CD4-positive, alpha-beta T cell treated with Interleukin-2 at 100 ng/mL for 4 hours (primary cell): ENCODE measurements around the gene PABPN1L.

Source experiments
- DNase-seq: peaks from one replicate; pipeline ENCODE4 v3.0.0-alpha.2; 2020; ENCODE audit warnings: low spot score

The PABPN1L gene

GRCh38 chr16:88868974-88869672 lies 2.7 kb upstream of the PABPN1L start:
- DNase-seq: no peak

GRCh38 chr16:88867581-88868246 lies 1.3 kb upstream of the PABPN1L start:
- no peak for DNase-seq

- no peak for DNase-seq
Measured at GRCh38 chr16:88865742-88866141, 718 bp downstream of the PABPN1L start.

GRCh38 chr16:88865310-88865709 lies 1.1 kb downstream of the PABPN1L start:
- no peak for DNase-seq

- no peak for DNase-seq
Measured at GRCh38 chr16:88864521-88864920, 1.9 kb downstream of the PABPN1L start.

GRCh38 chr16:88864099-88864498 lies 2.4 kb downstream of the PABPN1L start:
- DNase-seq: no peak

GRCh38 chr16:88863426-88863825 lies 3.0 kb downstream of the PABPN1L start:
- no peak for DNase-seq

GRCh38 chr16:88862968-88863367 lies 3.5 kb downstream of the PABPN1L start:
- DNase-seq: no peak

- no peak for DNase-seq
Measured at GRCh38 chr16:88861359-88861758, 5.1 kb downstream of the PABPN1L start.

GRCh38 chr16:88859381-88860091 lies 6.9 kb downstream of the PABPN1L start:
- no peak for DNase-seq

- DNase-seq: peak; percentile 78
Measured at GRCh38 chr16:88857728-88858339, 8.6 kb downstream of the PABPN1L start.

GRCh38 chr16:88856828-88857727 lies 9.4 kb downstream of the PABPN1L start, which contains the start of the genes GALNS and TRAPPC2L:
TSS of gene GALNS (minus strand) at chr16:88856947. CDS start at chr16:88856877, 70 bp downstream.
TSS of gene TRAPPC2L (plus strand) at chr16:88857127. CDS start at chr16:88857151, 24 bp downstream.
- peak; percentile 97 for DNase-seq

GRCh38 chr16:88856122-88856827 lies 10.2 kb downstream of the PABPN1L start:
- DNase-seq: no peak

- DNase-seq: no peak
Measured at GRCh38 chr16:88855736-88856121, 10.7 kb downstream of the PABPN1L start.

- DNase-seq: no peak
Measured at GRCh38 chr16:88855176-88855575, 11.3 kb downstream of the PABPN1L start.

- peak; percentile 7 for DNase-seq
Measured at GRCh38 chr16:88854306-88855111, 12.0 kb downstream of the PABPN1L start.

- no peak for DNase-seq
Measured at GRCh38 chr16:88853325-88853941, 13.0 kb downstream of the PABPN1L start.

- DNase-seq: no peak
Measured at GRCh38 chr16:88851616-88852015, 14.8 kb downstream of the PABPN1L start.

GRCh38 chr16:88850531-88851199 lies 15.8 kb downstream of the PABPN1L start:
- no peak for DNase-seq
